GM19023 (cell line): ENCODE data around the gene DCHS2.

ENCODE experiments used
- ATAC-seq: cut with Tn5 transposase; IDR thresholded peaks from one replicate; pipeline ENCODE4 v1.9.1; 2021; ENCODE audit warnings: mild to moderate bottlenecking, moderate library complexity; ENCODE audit not compliant: unreplicated experiment

The DCHS2 gene

DNA sequence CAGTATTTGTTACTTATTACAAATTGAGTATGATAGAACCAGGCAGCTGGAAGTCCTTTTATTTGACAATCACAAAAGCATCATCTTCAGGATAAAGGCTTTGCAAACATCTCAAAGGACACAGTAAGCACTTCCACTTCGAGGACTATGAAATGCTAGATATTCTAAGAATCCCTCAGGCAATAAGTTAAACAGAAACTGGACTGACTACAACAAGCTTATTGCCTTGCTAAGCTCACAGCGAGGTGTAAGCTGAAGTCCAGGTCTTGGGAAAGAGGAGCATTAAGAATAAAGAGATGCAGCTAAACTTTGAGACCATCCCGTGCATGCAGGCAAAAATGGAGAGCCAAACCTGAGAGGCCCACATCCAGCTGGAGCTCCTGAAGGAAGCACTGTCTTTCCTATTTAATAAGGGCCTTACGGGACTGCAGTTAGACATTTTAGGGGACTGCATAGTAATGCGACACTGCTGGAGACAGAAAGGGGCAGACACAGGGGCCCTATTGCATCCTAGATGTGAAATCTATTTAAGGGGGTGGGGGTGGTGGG lies 38.7 kb downstream of the DCHS2 start:
- no peak for ATAC-seq

DNA sequence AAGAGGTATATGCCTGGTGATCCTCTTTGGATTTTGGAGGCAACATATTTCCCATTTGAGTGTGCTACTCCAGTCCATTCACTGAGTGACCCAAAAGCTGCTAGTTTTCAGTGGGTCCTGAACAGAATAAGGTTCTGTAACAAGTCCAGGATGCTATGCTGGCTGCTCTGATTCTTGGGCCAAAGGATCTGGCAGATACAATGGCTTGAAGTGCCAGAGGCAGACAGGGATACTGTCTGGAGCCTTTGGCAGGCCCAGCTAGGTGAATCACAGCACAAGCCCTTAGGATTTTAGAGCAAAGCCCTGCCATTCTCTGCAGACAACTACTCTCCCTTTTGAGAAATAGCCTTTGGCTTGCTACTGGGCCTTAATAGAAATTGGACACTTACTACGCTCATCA lies 40.6 kb downstream of the DCHS2 start:
- ATAC-seq, result no peak

DNA sequence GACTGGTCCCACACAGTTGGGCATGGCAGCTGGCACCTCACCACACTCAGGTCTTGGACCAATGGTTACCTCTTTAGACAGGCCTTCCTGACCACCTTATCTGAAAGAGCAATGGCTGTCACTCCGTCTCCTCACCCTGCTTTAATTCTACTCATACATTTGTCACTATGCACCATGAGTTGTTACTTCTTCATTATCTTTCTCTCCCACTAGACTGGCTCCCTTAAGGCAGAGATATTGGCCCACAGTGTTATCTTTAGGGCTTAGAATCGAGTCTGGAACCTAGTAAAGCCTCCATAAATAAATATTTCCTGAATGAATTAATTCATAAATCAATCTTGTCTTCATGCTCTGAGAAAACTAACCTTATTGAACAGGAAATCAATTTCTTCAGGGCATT lies 46.6 kb downstream of the DCHS2 start:
- no peak for ATAC-seq

DNA sequence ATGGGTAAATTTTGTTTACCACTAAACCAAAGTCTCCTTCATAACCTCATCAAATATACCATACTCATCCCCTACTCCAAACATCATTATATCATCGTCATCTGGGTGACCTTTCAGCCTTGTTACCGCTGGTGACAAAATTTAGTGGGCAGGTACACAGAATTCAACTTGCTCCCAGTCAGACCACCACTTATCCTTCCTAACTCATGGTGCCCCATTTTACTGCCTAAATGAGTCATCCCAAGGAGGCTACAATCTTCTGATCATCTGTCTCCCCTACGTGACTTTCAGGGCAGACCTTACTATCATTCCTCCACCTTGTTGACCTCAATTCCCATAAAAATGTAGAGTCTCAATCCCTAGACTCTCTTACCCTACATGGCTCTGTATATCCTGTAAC lies 49.6 kb downstream of the DCHS2 start:
- ATAC-seq, result no peak

- ATAC-seq, result no peak
Measured at GRCh38 chr4:154441124-154441523, 50.5 kb downstream of the DCHS2 start.

- no peak for ATAC-seq
Measured at GRCh38 chr4:154439224-154439623, 52.4 kb downstream of the DCHS2 start.

DNA sequence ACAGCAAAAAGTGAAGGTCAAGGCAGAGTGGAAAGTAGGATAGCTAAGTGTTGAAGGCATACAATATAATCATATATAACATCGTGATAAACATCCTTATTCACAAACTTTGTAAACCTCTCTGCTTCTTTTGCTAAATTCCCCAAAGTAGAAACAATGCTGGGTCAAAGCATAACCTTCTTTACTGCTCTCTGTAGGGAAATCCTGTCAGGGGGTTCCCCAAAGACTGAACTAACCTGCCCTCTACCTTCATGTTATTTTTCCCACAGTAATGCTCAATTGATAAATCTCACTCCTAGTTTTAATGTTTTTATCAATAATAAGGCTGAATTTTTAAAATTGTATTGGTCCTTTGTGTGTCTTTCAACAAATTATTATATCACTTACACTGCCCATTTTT lies 55.7 kb downstream of the DCHS2 start:
- no peak for ATAC-seq

GRCh38 chr4:154433543-154433942 lies 58.1 kb downstream of the DCHS2 start:
- ATAC-seq, result no peak

DNA sequence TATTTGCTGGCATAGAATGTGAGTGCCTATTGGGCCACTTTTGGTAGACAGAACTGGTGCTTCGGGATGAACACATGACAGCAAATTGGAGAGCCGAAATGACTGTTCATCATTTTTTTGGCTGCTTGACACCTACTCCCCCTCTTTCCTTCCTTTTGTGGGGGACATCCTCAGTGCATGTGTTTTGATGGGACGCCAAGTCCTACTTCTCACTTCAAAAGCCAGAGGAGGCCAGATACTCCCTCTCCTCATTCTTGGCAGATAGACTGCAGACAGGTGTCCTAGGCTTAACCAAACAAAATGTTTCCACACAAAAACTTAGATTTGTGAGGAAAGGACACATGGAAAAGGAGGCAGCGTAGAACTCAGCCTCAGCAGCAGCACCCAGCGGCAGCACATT lies 62.4 kb downstream of the DCHS2 start:
- ATAC-seq, result no peak

DNA sequence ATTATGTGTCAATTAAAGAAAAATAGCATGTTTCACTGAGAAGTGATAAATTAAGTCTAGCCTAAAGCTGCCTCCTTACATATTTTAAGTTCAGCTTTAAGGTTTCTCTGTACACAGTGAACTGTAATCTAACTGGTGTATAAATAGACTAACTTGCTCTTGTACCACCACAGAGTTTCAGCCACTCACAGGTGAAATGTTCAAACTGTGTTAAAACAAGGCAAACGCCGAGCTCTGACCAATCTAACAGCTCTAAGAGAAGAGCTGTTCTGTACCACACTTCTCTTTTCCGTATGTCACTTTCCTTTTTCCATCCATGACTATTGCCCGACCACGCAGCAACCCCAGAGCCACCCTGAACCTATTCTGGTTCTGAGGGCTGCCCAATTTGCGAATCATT lies 64.5 kb downstream of the DCHS2 start:
- ATAC-seq, result no peak

DNA sequence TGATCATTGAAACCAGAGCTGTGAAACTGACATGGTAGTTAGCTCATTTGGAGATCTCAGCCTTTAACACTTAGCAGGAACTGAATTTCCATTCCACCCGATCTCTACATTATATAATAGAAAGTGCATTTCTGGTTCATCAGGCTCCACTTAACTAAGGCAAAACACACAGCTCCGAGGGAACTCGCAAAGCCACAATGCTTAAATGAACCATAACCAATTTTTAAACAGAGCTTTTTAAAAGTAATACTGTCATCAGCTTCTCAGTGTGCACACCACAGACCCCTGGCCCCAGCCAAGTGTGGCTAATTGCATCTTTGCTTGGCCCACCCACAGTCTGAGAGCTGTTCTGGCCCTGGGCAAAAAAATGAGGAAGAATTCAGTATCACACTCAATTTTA lies 66.1 kb downstream of the DCHS2 start:
- ATAC-seq, result no peak

DNA sequence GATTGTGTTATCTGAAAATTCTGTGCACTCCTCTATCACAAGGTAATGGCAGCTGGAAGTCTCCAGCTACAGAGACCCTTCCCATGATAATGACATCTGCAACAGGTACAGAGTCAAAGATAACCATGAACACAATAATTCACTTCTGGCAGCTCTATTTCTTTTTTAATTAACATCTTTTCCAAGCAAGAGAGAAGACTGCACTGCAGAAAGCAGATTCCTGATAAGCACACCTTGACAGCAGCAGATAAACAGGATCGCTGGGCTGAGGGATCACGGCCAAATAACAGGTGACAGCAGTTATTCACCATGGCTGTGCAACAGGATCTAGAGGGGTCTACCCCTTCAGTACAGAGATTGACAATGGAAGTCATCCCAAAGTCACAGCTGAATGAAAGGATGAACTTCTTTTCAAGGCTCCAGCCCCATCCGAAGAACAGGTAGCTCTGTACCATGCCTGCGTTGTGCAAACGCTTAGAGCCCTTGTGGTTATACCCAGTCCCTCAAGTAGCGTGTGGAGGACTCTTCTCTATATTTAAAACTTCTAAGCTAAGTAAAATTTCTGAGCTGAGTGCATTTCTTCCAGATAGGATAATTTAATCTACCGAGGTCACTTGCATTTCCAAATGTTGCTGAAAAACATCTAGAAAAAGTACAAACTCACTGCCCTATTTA lies 66.7 kb downstream of the DCHS2 start:
- no peak for ATAC-seq

DNA sequence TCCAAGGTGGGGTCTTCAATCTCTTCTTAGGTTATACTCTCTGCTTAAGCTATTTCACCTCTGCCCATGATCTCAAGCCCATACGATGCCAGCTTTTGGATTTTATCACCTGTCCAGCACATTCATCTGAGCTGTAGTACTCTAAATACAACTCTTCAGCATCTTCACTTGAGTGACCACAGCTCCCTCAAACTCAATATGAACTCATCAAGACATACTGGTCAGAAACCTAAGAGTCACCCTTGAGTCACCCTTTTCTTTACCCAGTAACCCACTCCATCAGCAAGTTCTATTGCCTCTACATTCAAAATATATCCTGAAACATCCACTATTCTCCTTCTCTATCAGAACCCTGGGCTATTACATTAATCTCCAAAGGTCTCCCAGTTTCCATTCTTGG lies 69.4 kb downstream of the DCHS2 start:
- ATAC-seq, result no peak

DNA sequence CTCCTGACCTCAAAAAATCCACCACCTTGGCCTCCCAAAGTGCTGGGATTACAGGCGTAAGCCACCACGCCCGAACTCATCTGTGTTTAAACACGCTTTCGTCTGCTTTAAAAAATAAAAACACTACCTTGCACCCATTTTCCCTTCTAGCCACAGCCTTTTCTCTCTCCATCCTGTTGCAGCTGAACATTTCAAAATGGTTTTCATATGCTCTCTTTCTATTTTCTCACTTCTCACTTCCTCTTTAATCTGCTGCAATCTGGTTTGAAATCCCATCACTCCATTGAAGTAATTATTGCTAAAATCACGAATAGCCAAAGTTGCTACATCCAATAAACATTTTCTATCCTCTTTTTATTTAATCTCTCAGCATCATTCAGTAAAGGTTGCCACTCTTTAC lies 70.0 kb downstream of the DCHS2 start:
- no peak for ATAC-seq

- no peak for ATAC-seq
Measured at GRCh38 chr4:154417373-154417673, 74.3 kb downstream of the DCHS2 start.

- ATAC-seq, result peak; percentile 40
Measured at GRCh38 chr4:154416190-154416547, 75.4 kb downstream of the DCHS2 start.

- ATAC-seq, result no peak
Measured at GRCh38 chr4:154415313-154415712, 76.3 kb downstream of the DCHS2 start.

DNA sequence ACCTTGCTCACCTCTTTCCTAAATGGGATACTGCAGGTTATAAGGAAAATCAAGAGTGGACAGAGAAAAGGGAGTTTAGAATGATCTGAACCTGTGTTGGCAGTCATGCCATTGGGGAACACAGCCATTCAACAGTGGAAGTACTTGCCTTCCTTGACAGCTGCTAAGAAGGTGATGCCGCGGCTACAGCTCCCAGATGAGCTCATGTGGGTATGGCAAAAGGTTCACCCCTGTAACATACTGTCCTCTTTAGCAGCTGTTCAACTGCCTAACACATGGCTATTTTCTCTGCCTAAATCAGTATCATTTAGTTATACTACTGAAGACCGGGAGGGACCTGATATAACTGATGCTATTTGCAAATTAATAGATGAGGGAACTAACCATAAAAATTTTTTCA lies 76.8 kb downstream of the DCHS2 start:
- ATAC-seq, result no peak

- ATAC-seq, result no peak
Measured at GRCh38 chr4:154414371-154414770, 77.2 kb downstream of the DCHS2 start.

GRCh38 chr4:154407443-154407842 lies 84.2 kb downstream of the DCHS2 start:
- no peak for ATAC-seq

- ATAC-seq, result peak; percentile 89
Measured at GRCh38 chr4:154406018-154406795, 85.4 kb downstream of the DCHS2 start.

DNA sequence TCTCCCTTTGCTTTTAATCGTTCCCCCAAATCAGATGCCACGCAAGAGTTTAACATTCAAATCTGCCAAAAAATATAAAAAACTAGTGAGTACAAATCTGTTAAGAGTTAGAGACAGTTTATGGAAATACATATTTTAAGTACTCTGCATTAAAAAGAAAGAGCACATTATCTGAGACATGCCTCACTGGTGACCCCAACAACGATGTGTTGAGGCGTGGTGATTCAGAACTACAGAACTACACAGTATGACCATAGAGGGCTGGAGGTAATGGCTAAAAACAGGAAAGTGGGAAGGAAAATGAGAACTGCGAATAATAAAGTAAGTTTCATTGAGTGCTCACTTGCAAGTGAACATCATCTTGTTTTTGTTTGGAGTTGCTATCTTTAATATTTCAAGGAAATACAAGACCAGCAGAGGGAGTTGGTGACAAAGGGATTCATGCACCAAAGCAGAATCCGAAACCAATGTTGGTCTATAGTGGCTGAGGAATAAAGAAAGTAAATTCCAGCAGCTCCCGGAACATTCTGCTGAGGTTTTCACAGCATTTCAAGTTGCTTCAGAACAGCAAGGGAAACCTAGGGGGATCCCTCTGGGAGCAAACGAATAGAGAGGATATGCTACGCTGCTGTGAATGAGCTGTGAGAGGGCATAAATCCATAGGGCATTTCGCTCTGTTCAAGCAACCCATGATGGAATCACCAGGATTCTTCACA lies 92.2 kb downstream of the DCHS2 start:
- ATAC-seq, result no peak
